ENCODE measurements around the gene PDIA4. TPM values are rescaled to one million over a fixed set of nuclear protein-coding genes. Genes with fewer than 3 reads are reported as not detected.

PDIA4 gene
- total and polyA plus RNA-seq, 11 donors: 8.4 to 84.4 (median 33.1) TPM

DNA sequence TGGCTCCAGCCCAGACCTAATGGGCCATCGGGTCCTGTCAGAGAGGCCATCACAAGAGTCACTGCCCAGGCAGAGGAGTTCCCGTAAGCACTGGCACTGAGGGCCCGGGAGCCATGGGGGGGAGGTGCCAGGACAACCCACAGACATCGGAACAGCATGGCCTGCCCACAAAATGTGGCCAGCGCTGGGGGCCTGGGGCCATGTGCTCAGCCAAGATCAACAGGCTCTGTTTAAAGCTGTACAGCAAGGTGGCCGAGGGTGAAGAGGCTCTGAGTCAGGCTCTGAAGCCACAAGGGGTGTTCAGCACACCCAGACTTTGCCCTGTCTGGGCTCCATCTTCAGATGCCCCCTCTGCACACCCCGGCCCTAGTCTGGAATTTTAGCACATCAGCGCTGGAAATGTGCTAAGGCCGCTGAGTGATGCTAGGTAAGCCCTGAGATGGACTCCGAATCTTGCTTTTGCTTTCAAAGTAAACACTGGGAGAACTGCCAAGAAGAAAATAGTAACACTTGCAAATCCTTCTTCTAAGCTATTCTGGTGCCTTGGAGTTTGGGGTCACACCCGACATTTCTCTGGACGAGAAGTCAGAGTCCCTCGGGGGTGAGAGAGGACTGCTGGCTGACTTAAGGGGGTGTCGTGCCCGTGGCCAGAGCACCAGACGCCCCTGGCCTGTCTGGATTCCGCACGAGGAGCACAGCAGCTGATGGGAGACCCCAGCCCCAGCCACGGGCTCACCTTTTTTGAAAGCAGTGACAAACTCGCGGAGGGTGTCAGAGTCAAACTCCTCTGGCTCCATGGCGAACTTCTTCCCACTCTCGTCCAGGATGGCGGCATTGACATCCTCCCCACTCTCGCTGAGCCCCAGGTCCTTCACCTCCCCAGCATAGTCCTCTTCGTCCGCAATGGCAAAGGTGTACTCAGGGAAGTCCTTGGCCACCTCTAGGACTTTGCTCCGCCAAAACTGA is 23.6 kb downstream of the PDIA4 start:
- H3K36me3 ChIP-seq: peaks cover 0 to 81% (median 59%) of the 10 kb centered on the region in 9 donors
- ATAC-seq: no peak
- DNase-seq: no peak
- intact Hi-C loops (cut with DNase I): loop anchor here (1.0 to 10.0 kb wide), 8 partner anchors 60 to 88 kb away; partner anchors contain the start of gene ZNF786 (in 6 of the 10)
- H3K27ac ChIP-seq: no peak overlapping the region
- TF ChIP-seq POLR2A (IDR thresholded peaks at IDR 0.05) (no peak), CTCF (IDR thresholded peaks at IDR 0.05) (no peak)
- H3K4me3 ChIP-seq: no peak overlapping the region
- no peaks in the 10 kb centered on the region for H3K27me3 ChIP-seq
- 79 to 87% (median 86%) methylated on average over 25 to 28 of the region's 28 CpGs for whole genome bisulfite sequencing, 4 donors
- H3K9me3 ChIP-seq: no peaks in the 10 kb centered on the region
- no peaks in the 10 kb centered on the region for H3K4me1 ChIP-seq

DNA sequence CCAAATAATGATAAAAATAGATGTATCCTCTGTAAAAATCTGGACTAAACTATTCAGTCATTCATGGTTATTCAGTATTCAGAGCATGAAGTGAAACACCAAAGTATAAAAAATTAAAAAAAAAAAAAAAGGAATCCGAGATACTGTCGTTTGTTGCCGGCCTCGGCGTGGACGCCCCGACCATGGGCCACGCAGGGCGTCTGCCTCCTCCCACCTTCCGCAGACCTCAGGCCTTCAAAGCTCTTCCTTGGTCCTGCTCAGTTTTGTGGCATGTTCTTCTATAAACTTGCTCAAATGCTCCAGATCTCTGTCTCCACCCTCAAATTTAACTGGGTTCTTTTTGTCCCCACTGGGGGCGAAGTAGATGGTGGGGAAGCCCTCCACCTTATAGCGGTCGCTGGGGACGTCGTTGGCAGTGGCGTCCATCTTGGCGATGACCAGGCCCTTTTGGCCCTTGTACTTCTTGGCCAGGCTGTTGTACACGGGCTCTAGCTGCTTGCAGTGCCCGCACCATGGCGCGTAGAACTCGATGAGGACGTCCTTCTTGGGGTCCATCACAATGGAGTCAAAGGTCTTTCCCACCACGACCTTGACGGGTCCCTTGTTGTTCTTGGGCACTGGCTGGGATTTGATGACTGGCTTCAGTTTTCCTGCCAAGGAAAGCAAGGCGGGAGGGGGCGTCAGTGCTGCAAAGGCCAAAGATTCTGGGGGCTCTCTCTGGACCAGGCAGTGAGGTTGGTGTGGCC is 24.6 kb downstream of the PDIA4 start:
- WGBS, 4 donors: 86 to 94% (median 93%) methylated on average over 17 to 27 of the region's 27 CpGs
- Histone ChIP-seq H3K36me3 (peaks cover 0 to 71% (median 50%) of the 10 kb centered on the region in 9 donors), H3K27me3 (no peaks in the 10 kb centered on the region), H3K27ac (no peak overlapping the region), H3K4me1 (no peaks in the 10 kb centered on the region), H3K4me3 (no peak overlapping the region), H3K9me3 (no peaks in the 10 kb centered on the region)
- intact Hi-C loops (cut with DNase I): loop anchor here in 6 of 10 donors (2.0 to 10.0 kb wide), 3 partner anchors 61 to 87 kb away; partner anchors contain the start of gene ZNF786 (in 3 of the 6)
- ATAC-seq (no peak), DNase-seq (no peak)
- no peak for TF ChIP-seq CTCF (IDR thresholded peaks at IDR 0.05)
- TF ChIP-seq POLR2A (IDR thresholded peaks at IDR 0.05): no peak

GRCh38 chr7:149003018-149003417 is 25.3 kb downstream of the PDIA4 start:
- 87 to 91% (median 89%) methylated on average over 11 of the region's 11 CpGs for WGBS, 4 donors
- Histone ChIP-seq H3K4me3 (no peak overlapping the region), H3K4me1 (no peaks in the 10 kb centered on the region), H3K27me3 (no peaks in the 10 kb centered on the region), H3K9me3 (no peaks in the 10 kb centered on the region), H3K27ac (no peak overlapping the region), H3K36me3 (peaks cover 0 to 64% (median 42%) of the 10 kb centered on the region in 9 donors)
- ATAC-seq (no peak), DNase-seq (no peak)
- intact Hi-C loops (cut with DNase I): loop anchor here in 2 of 10 donors (10.0 kb wide), 1 partner anchor 62 kb away; no protein-coding TSS in a partner anchor
- no peak for TF ChIP-seq CTCF (IDR thresholded peaks at IDR 0.05)
- TF ChIP-seq POLR2A (IDR thresholded peaks at IDR 0.05): no peak

All from heart left ventricle (tissue), 16 donors.